Astrocyte (in vitro differentiated cells and primary cell): Measurements from ENCODE around the gene C2orf92.
"Not testable (repeated sequence)": the region's sequence is repeated elsewhere in the genome, so short reads cannot be mapped to it uniquely, and the experiment has no call there.

ENCODE experiments used
- CTCF ChIP-seq: IDR thresholded peaks from 2 replicates; pipeline ENCODE4 v1.5.1; 2011; ENCODE audit warnings: low read depth, mild to moderate bottlenecking, inconsistent platforms, low read length, moderate library complexity; ENCODE audit not compliant: insufficient read depth
- EZH2 ChIP-seq: IDR thresholded peaks from 2 replicates; pipeline ENCODE4 v1.6.1; 2012; ENCODE audit warnings: mild to moderate bottlenecking, low read length, inconsistent platforms; ENCODE audit not compliant: insufficient read depth

GRCh38 chr2:97712175-97712574, 42.7 kb downstream of the C2orf92 start:
- TF ChIP-seq EZH2, CTCF: not testable (repeated sequence)
